BE2C (cell line): Measurements from ENCODE around the gene KCNQ5.

ENCODE experiments used
- DNase-seq: peaks from one replicate; pipeline ENCODE4 v3.0.0-alpha.2; 2020
- H3K27me3 ChIP-seq: fragments of 250-450 bp; sonication (Bioruptor Pico); 2 replicates; pipeline ENCODE4 v1.5.1; 2020; ENCODE audit warnings: mild to moderate bottlenecking
- H3K36me3 ChIP-seq: fragments of 250-450 bp; sonication (Bioruptor Pico); 2 replicates; pipeline ENCODE4 v1.5.1; 2020; ENCODE audit warnings: mild to moderate bottlenecking
- H3K4me1 ChIP-seq: fragments of 250-450 bp; sonication (Bioruptor Pico); 2 replicates; pipeline ENCODE4 v1.5.1; 2020
- H3K4me3 ChIP-seq: 2 replicates; pipeline ENCODE4 v1.5.1; 2011; ENCODE audit warnings: low read depth, low read length
- H3K9me3 ChIP-seq: fragments of 250-450 bp; sonication (Bioruptor Pico); 2 replicates; pipeline ENCODE4 v1.5.1; 2020
- CTCF ChIP-seq: IDR thresholded peaks from 2 replicates; pipeline ENCODE4 v1.5.1; 2012; ENCODE audit warnings: mild to moderate bottlenecking, low read depth, low read length

KCNQ5 gene

GRCh38 chr6:72809746-72810379 lies 188.0 kb downstream of the KCNQ5 start:
- H3K4me3 ChIP-seq = no peak overlapping the region
- H3K36me3 ChIP-seq = no peaks in the 10 kb centered on the region
- DNase-seq = no peak
- TF ChIP-seq CTCF = no peak
- no peaks in the 10 kb centered on the region for H3K27me3 ChIP-seq
- H3K4me1 ChIP-seq = no peaks in the 10 kb centered on the region
- H3K9me3 ChIP-seq = no peaks in the 10 kb centered on the region

- no peak for DNase-seq
- Histone ChIP-seq H3K9me3 (no peaks in the 10 kb centered on the region), H3K4me1 (no peaks in the 10 kb centered on the region), H3K36me3 (no peaks in the 10 kb centered on the region), H3K4me3 (no peak overlapping the region), H3K27me3 (no peaks in the 10 kb centered on the region)
- no peak for TF ChIP-seq CTCF
Measured at GRCh38 chr6:72810571-72811280, 188.9 kb downstream of the KCNQ5 start.

GRCh38 chr6:72811971-72812421 lies 190.1 kb downstream of the KCNQ5 start:
- H3K4me1 ChIP-seq = no peaks in the 10 kb centered on the region
- H3K27me3 ChIP-seq = no peaks in the 10 kb centered on the region
- no peak for DNase-seq
- no peak for TF ChIP-seq CTCF
- H3K9me3 ChIP-seq = no peaks in the 10 kb centered on the region
- H3K4me3 ChIP-seq = no peak overlapping the region
- H3K36me3 ChIP-seq = no peaks in the 10 kb centered on the region

GRCh38 chr6:72813807-72814596 lies 192.1 kb downstream of the KCNQ5 start:
- H3K9me3 ChIP-seq = no peaks in the 10 kb centered on the region
- H3K4me3 ChIP-seq = no peak overlapping the region
- TF ChIP-seq CTCF = no peak
- H3K36me3 ChIP-seq = no peaks in the 10 kb centered on the region
- H3K27me3 ChIP-seq = no peaks in the 10 kb centered on the region
- DNase-seq = no peak
- no peaks in the 10 kb centered on the region for H3K4me1 ChIP-seq

- Histone ChIP-seq H3K27me3 (no peaks in the 10 kb centered on the region), H3K4me3 (no peak overlapping the region), H3K4me1 (no peaks in the 10 kb centered on the region), H3K36me3 (no peaks in the 10 kb centered on the region), H3K9me3 (no peaks in the 10 kb centered on the region)
- no peak for TF ChIP-seq CTCF
- DNase-seq = no peak
Measured at GRCh38 chr6:72816022-72816421, 194.2 kb downstream of the KCNQ5 start.
